Breast epithelium (tissue), 4 donors: ENCODE measurements around the gene ROCK2. TPM values are rescaled to one million over a fixed set of nuclear protein-coding genes. Genes with fewer than 3 reads are reported as not detected.

Experiments used
- DNase-seq, 2 donors: peaks; one replicate each; pipeline ENCODE4 v3.0.0-alpha.2; 2019; ENCODE audit warnings: low spot score in 2 of 2
- H3K27ac ChIP-seq, 2 donors: fragments of 200-600 bp; sonication (generic) in 1 of 2; one replicate each; pipeline ENCODE4 v1.5.1; 2016 to 2019; ENCODE audit warnings: mild to moderate bottlenecking in 1 of 2
- H3K27me3 ChIP-seq, 2 donors: fragments of 200-600 bp; sonication (generic) in 1 of 2; one replicate each; pipeline versions ENCODE4 v1.5.1 to v1.6.0; 2017 to 2019; ENCODE audit warnings: control low read depth in 1 of 2, mild to moderate bottlenecking in 1 of 2
- H3K36me3 ChIP-seq: fragments of 200-600 bp; one replicate; pipeline ENCODE4 v1.5.1; 2019
- H3K4me1 ChIP-seq, 2 donors: fragments of 200-600 bp; sonication (generic); one replicate each; pipeline ENCODE4 v1.5.1; 2016 to 2019; ENCODE audit warnings: control low read depth in 1 of 2
- H3K4me3 ChIP-seq, 3 donors: fragments of 200-600 bp; sonication (generic); 1 replicate in 2 of 3; 2 replicates in 1 of 3; pipeline ENCODE4 v1.5.1; 2016 to 2019; ENCODE audit warnings: mild to moderate bottlenecking in 3 of 3, moderate library complexity in 2 of 3
- H3K9me3 ChIP-seq, 2 donors: fragments of 200-600 bp; sonication (generic) in 1 of 2; one replicate each; pipeline ENCODE4 v1.5.1; 2016 to 2019; ENCODE audit warnings: control low read depth in 1 of 2
- POLR2A ChIP-seq: fragments of 450-650 bp; IDR thresholded peaks from one replicate; pipeline ENCODE4 v1.6.1; 2016; ENCODE audit warnings: antibody characterized with exemption, mild to moderate bottlenecking, moderate library complexity
- POLR2AphosphoS5 ChIP-seq, 3 donors: sonication (generic); formaldehyde crosslinking; IDR thresholded peaks; one replicate each; pipeline ENCODE4 v1.6.1; 2017; ENCODE audit warnings: antibody characterized with exemption in 3 of 3
- intact Hi-C: fragments of 100-400 bp; cut with DNase I; formaldehyde crosslinking; loops from one replicate; pipeline ENCODE4 v1.15.1; 2023; ENCODE audit warnings: low total_unique reads
- total RNA-seq, 3 donors: library from RNA; depleted of rRNA; stranded (reverse); fragments of >200 nt; gene quantifications; one replicate each; pipeline ENCODE4 v1.1.0, GENCODE V29; 2016
- TF ChIP-seq, protein P1 (sequence below), 3 donors: fragments of 450-650 bp; IDR thresholded peaks; one replicate each; pipeline ENCODE4 v1.5.1; 2016 to 2017; ENCODE audit warnings: antibody characterized with exemption in 3 of 3, mild to moderate bottlenecking in 3 of 3, moderate library complexity in 3 of 3

Gene ROCK2
- total RNA-seq, 3 donors from 2014 or later, result 87.1 to 181 (median 103) TPM

DNA sequence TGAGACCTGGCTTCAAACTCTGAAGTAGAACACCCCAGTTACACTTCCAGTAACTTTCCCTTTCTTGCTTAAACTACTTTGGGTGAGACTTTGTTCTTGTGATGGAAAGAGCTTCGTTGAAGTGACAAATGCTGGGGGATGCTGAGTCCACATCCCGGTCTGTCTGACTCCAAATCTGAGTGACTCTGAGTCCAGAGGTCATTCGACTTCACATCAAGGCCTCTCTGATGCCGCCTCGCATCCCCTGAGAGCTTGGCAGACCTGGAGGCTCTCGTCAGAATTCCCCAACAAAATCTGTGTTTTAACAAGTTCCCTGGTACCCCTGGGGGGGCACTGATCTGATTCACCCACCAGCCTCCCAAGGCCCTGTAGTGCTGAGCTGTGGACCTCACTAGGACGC lies 31.6 kb upstream of the ROCK2 start:
- TF ChIP-seq, protein P1, sequence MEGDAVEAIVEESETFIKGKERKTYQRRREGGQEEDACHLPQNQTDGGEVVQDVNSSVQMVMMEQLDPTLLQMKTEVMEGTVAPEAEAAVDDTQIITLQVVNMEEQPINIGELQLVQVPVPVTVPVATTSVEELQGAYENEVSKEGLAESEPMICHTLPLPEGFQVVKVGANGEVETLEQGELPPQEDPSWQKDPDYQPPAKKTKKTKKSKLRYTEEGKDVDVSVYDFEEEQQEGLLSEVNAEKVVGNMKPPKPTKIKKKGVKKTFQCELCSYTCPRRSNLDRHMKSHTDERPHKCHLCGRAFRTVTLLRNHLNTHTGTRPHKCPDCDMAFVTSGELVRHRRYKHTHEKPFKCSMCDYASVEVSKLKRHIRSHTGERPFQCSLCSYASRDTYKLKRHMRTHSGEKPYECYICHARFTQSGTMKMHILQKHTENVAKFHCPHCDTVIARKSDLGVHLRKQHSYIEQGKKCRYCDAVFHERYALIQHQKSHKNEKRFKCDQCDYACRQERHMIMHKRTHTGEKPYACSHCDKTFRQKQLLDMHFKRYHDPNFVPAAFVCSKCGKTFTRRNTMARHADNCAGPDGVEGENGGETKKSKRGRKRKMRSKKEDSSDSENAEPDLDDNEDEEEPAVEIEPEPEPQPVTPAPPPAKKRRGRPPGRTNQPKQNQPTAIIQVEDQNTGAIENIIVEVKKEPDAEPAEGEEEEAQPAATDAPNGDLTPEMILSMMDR (IDR thresholded peaks at IDR 0.05), result no peak
- TF ChIP-seq POLR2A (no peak), POLR2AphosphoS5 (IDR thresholded peaks at IDR 0.05) (no peak)
- no peak for DNase-seq
- Histone ChIP-seq H3K27ac (peak overlapping the region; percentile 75 to 85), H3K4me1 (peaks cover 0 to 19% of the 10 kb centered on the region in 2 donors), H3K4me3 (no peak overlapping the region), H3K36me3 (no peaks in the 10 kb centered on the region), H3K9me3 (no peaks in the 10 kb centered on the region), H3K27me3 (no peaks in the 10 kb centered on the region)
- intact Hi-C loops, result no loop called here

- no peak for TF ChIP-seq POLR2A
- TF ChIP-seq, protein P1 (IDR thresholded peaks at IDR 0.05), result no peak
- TF ChIP-seq POLR2AphosphoS5 (IDR thresholded peaks at IDR 0.05), result no peak
- Histone ChIP-seq H3K4me3 (no peak overlapping the region), H3K27ac (peak overlapping the region; percentile 75 to 85), H3K9me3 (no peaks in the 10 kb centered on the region), H3K27me3 (no peaks in the 10 kb centered on the region), H3K36me3 (no peaks in the 10 kb centered on the region), H3K4me1 (peaks cover 0 to 19% of the 10 kb centered on the region in 2 donors)
- intact Hi-C loops, result no loop called here
- DNase-seq, result no peak
Measured at GRCh38 chr2:11375689-11376027, 31.2 kb upstream of the ROCK2 start.

- peak overlapping the region; percentile 85 to 95 for H3K27ac ChIP-seq
- no peaks in the 10 kb centered on the region for H3K36me3 ChIP-seq
- no peaks in the 10 kb centered on the region for H3K27me3 ChIP-seq
- H3K9me3 ChIP-seq, result no peaks in the 10 kb centered on the region
- H3K4me3 ChIP-seq, result peak overlapping the region in 2 of 3 donors; percentile 41 to 62
- TF ChIP-seq, protein P1 (IDR thresholded peaks at IDR 0.05), result no peak
- TF ChIP-seq POLR2AphosphoS5 (IDR thresholded peaks at IDR 0.05) (no peak), POLR2A (no peak)
- peaks cover 0 to 19% of the 10 kb centered on the region in 2 donors for H3K4me1 ChIP-seq
- intact Hi-C loops, result no loop called here
- no peak for DNase-seq
Measured at GRCh38 chr2:11375025-11375688, 30.7 kb upstream of the ROCK2 start.

- DNase-seq, result no peak
- peaks cover 0 to 19% of the 10 kb centered on the region in 2 donors for H3K4me1 ChIP-seq
- intact Hi-C loops, result no loop called here
- peak overlapping the region; percentile 74 to 85 for H3K27ac ChIP-seq
- TF ChIP-seq, protein P1 (IDR thresholded peaks at IDR 0.05), result no peak
- H3K27me3 ChIP-seq, result no peaks in the 10 kb centered on the region
- no peak overlapping the region for H3K4me3 ChIP-seq
- no peaks in the 10 kb centered on the region for H3K36me3 ChIP-seq
- no peaks in the 10 kb centered on the region for H3K9me3 ChIP-seq
Measured at GRCh38 chr2:11373096-11373495, 28.7 kb upstream of the ROCK2 start.

GRCh38 chr2:11371092-11371937 lies 26.9 kb upstream of the ROCK2 start:
- intact Hi-C loops, result no loop called here
- Histone ChIP-seq H3K9me3 (no peaks in the 10 kb centered on the region), H3K36me3 (no peaks in the 10 kb centered on the region), H3K27me3 (no peaks in the 10 kb centered on the region), H3K4me3 (no peak overlapping the region), H3K27ac (peak overlapping the region; percentile 13 to 84), H3K4me1 (peaks cover 0 to 19% of the 10 kb centered on the region in 2 donors)
- TF ChIP-seq, protein P1 (IDR thresholded peaks at IDR 0.05), result no peak
- TF ChIP-seq POLR2A, result no peak
- TF ChIP-seq POLR2AphosphoS5 (IDR thresholded peaks at IDR 0.05), result no peak
- DNase-seq, result no peak
